GM19395 (cell line): Measurements from ENCODE around the gene ROBO1.

Experiments used
- ATAC-seq: cut with Tn5 transposase; IDR thresholded peaks from one replicate; pipeline ENCODE4 v1.9.1; 2021; ENCODE audit warnings: mild to moderate bottlenecking, moderate library complexity; ENCODE audit not compliant: unreplicated experiment

ROBO1 gene

GRCh38 chr3:78610462-78611125 lies 1157.2 kb downstream of the ROBO1 start:
- no peak for ATAC-seq

GRCh38 chr3:78606756-78607155 lies 1161.0 kb downstream of the ROBO1 start:
- no peak for ATAC-seq

- no peak for ATAC-seq
Measured at GRCh38 chr3:78605178-78605577, 1162.6 kb downstream of the ROBO1 start.

DNA sequence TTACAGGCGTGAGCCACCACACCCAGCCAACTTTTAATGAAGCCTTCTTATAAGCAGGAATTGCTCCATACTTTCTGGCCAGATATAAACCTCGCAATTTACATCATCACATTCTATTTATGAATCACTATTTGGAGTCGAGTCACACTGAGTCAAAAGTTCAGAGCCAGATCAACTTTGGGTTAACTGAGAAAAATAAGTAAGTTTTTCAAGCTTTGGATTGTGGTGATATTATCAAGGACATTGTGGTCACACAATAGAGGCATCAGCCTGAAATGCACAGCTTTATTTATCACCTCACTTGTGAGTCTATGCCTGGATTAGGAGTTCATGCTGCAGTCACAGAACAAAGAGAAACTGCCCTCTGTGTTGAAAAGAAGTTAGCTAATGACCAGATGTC lies 1163.5 kb downstream of the ROBO1 start:
- ATAC-seq = no peak

GRCh38 chr3:78601249-78601648 lies 1166.5 kb downstream of the ROBO1 start:
- no peak for ATAC-seq

DNA sequence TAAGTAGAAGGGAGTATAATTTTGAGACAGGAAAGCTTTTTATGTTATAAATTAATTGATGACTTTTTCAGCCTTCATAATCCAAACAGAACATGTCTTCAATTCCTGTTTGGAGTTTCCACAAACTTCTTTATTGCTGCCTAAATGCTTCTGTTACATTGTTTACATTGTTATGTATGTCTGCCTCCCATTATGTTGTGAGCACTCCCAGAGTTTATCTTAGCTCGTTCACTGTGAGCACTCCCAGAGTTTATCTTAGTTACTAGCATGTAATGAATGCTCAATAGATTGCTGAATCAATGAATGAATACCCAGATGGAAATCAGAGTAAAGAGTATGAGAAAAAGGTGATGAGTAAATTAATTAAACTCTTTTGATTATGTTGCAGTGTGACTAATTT lies 1178.0 kb downstream of the ROBO1 start:
- ATAC-seq = no peak

DNA sequence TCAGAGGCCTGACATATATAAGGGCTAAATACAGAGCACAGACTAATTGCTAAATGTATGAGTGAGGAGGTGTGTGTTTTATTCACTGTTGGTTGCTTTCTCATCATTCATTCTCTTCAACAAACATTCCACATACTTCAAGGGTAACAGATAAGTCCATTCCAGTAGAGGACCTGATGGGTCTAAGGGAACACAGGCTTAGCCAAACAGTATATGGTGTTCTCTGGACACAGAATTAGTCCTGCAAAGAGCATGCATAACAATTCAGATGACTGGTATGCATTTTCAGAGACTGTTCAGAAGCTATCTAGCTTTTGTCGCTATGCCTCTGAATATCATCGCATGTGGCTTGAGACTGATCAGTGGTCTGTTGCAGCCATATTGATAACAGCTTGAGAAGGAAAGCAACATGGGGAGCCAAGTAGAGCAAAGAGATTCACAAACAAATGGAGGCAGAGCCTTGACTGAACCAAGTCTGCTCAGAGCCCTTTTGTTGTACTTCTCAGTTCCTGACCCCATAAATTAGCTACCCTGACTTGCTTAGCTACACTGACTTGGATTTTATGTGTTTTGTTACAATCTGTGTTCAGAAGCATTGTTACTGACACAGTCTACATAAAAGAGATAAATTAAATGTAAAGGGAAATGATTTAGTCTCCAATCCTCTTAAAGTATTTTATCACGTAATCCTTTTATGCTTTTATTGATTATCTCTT lies 1178.7 kb downstream of the ROBO1 start:
- ATAC-seq = no peak

DNA sequence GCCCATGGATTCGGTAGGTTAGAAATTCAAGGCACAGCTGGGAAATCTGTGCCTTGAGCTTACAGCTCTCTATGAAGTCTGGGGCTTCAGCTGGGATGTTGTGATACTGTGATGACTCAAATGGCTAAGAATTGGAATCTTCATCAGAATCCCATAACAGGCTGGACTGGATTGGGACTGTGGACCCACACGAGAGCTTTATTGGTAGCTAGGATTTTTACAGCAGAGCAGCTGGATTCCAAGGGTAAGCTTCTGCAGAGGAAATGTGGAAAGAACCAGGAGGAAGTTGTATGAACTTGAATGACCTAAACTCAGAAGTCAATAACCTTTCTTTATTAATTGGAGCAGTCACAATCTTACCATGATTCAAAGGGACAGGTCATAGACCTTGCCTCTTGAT lies 1187.1 kb downstream of the ROBO1 start:
- ATAC-seq = no peak

GRCh38 chr3:78571486-78571885 lies 1196.3 kb downstream of the ROBO1 start:
- ATAC-seq = no peak

DNA sequence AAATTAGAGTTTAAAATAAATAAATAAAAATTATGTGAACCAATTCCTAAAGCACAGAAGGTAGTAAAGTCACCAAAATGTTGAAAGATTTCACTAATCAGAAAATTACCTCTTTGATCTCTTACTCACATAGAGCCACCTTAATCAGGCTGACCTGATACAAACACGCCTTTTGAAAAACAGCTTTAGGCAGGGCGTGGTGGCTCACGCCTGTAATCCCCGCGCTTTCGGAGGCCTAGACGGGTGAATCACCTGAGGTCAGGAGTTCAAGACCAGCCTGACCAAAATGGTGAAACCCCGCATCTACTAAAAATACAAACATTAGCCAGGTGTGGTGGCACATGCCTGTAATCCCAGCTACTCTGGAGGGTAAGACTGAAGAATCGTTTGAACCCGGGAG lies 1197.3 kb downstream of the ROBO1 start:
- ATAC-seq = no peak

- ATAC-seq = no peak
Measured at GRCh38 chr3:78569804-78570203, 1198.0 kb downstream of the ROBO1 start.

DNA sequence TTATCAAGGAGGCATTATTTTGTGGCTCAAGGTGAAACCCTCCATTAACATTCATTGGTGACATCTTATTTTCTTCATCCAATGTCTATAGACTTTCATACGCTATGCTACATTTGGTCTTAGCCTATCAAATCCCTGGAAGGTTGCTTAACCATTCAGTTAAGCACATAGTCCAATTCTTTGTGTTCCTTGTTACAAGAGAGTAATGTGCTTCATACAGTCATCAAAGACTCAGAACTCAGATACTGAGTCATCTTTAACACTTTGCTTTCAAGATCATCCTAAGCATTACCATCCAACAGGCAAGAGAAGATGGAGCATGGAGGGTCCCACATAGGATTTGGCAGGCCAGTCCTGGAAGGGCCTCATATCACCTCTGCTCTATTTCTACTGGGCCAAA lies 1202.1 kb downstream of the ROBO1 start:
- no peak for ATAC-seq

DNA sequence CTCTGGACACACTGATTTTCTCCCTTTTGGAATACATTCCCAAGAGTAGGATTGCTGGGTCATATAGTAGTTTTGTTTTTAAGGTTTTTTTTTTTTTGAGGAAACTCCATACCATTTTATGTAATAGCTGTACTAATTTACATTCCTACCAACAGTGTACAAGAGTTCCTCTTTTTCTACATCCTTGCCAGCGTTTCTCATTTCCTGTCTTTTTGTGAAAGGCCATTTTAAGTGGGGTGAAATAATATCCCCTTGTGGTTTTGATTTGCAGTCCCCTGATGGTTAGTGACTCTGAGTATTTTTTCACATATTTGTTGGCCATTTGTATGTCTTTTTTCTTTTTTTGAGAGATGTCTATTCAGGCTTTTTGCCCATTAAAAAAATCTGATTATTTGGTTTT lies 1205.5 kb downstream of the ROBO1 start:
- ATAC-seq = no peak
